Activated naive CD4-positive, alpha-beta T cell treated with anti-CD3 and anti-CD28 coated beads, Interleukin-2, amount 50 U/mL, for 16 hours (primary cell): ENCODE data around the gene OR2A12.
"Not testable (repeated sequence)": the region's sequence is repeated elsewhere in the genome, so short reads cannot be mapped to it uniquely, and the experiment has no call there.

Experiments used
- DNase-seq: peaks from one replicate; pipeline ENCODE4 v3.0.0-alpha.2; 2020

Gene OR2A12

GRCh38 chr7:144085978-144086377, at the start of gene OR2A12:
Gene OR2A12 (plus strand): TSS chr7:144086278. CDS start chr7:144095108, 8,830 bp downstream.
- DNase-seq: no peak

- DNase-seq: no peak
Measured at GRCh38 chr7:144036302-144036885, 49.7 kb upstream of the OR2A12 start.

- no peak for DNase-seq
Measured at GRCh38 chr7:144037414-144038035, 48.6 kb upstream of the OR2A12 start.

GRCh38 chr7:144038887-144039286, 47.2 kb upstream of the OR2A12 start:
- no peak for DNase-seq

GRCh38 chr7:144048648-144049047, 37.4 kb upstream of the OR2A12 start, which contains the start of gene OR2A5:
Gene OR2A5 (plus strand): TSS chr7:144048948. CDS start chr7:144050402, 1,454 bp downstream.
- DNase-seq: no peak

GRCh38 chr7:144049491-144049890, 36.6 kb upstream of the OR2A12 start:
- DNase-seq: no peak

GRCh38 chr7:144050093-144050492, 36.0 kb upstream of the OR2A12 start:
- no peak for DNase-seq

GRCh38 chr7:144050884-144051283, 35.2 kb upstream of the OR2A12 start:
- DNase-seq: not testable (repeated sequence)

- DNase-seq: no peak
Measured at GRCh38 chr7:144057954-144058353, 28.1 kb upstream of the OR2A12 start.

GRCh38 chr7:144063710-144064109, 22.4 kb upstream of the OR2A12 start:
- no peak for DNase-seq

- no peak for DNase-seq
Measured at GRCh38 chr7:144069511-144069910, 16.6 kb upstream of the OR2A12 start, which contains the start of gene OR2A25. Gene OR2A25 (plus strand): TSS chr7:144069811. CDS start chr7:144074220, 4,409 bp downstream.

- no peak for DNase-seq
Measured at GRCh38 chr7:144069953-144070352, 16.1 kb upstream of the OR2A12 start.

GRCh38 chr7:144074374-144074773, 11.7 kb upstream of the OR2A12 start:
- no peak for DNase-seq

- DNase-seq: no peak
Measured at GRCh38 chr7:144086730-144087129, 652 bp downstream of the OR2A12 start.

- no peak for DNase-seq
Measured at GRCh38 chr7:144087230-144087629, 1.2 kb downstream of the OR2A12 start.

- DNase-seq: no peak
Measured at GRCh38 chr7:144090667-144091066, 4.6 kb downstream of the OR2A12 start.

- DNase-seq: no peak
Measured at GRCh38 chr7:144098776-144099175, 12.7 kb downstream of the OR2A12 start.

GRCh38 chr7:144100607-144101006, 14.5 kb downstream of the OR2A12 start:
- no peak for DNase-seq

- DNase-seq: no peak
Measured at GRCh38 chr7:144102041-144102440, 16.0 kb downstream of the OR2A12 start.

GRCh38 chr7:144105211-144105610, 19.1 kb downstream of the OR2A12 start:
- no peak for DNase-seq

- DNase-seq: no peak
Measured at GRCh38 chr7:144109283-144109682, 23.2 kb downstream of the OR2A12 start, which contains the start of gene OR2A2. Gene OR2A2 (plus strand): TSS chr7:144109583. CDS start chr7:144109583, 0 bp downstream.

GRCh38 chr7:144110272-144110671, 24.2 kb downstream of the OR2A12 start:
- no peak for DNase-seq

GRCh38 chr7:144113651-144114050, 27.6 kb downstream of the OR2A12 start:
- DNase-seq: no peak

- no peak for DNase-seq
Measured at GRCh38 chr7:144118341-144118740, 32.3 kb downstream of the OR2A12 start.

- DNase-seq: no peak
Measured at GRCh38 chr7:144122876-144123275, 36.8 kb downstream of the OR2A12 start, which contains the start of gene OR2A14. Gene OR2A14 (plus strand): TSS chr7:144123176. CDS start chr7:144129113, 5,937 bp downstream.
